IMR-90 (cell line): ENCODE measurements around the gene FMNL1. TPM values are rescaled to one million over a fixed set of nuclear protein-coding genes. Genes with fewer than 3 reads are reported as not detected.

Source experiments
- ATAC-seq: fragments of 200-7000 bp; cut with Tn5 transposase; 2 replicates; pipeline ENCODE4 v1.9.1; 2020; ENCODE audit warnings: low read depth, mild to moderate bottlenecking, moderate library complexity
- BruUV-seq: library from RNA; stranded (reverse); fragments of 400-500 nt; replicated peaks from 2 replicates; lab custom pipeline; 2021; lab: Mats Ljungman, UMichigan
- CTCF ChIA-PET: fragments of 300-600 bp; formaldehyde crosslinking; extraction: SDS; loops from one replicate; lab custom pipeline; 2021; ENCODE audit warnings: antibody characterized with exemption; lab: Yijun Ruan, JAX
- POLR2A ChIA-PET: fragments of 300-600 bp; sonication (Branson Sonifier 250); formaldehyde crosslinking; loops from one replicate; lab custom pipeline; 2022; ENCODE audit warnings: antibody characterized with exemption; ENCODE audit not compliant: unreplicated experiment; lab: Charles Lee
- DNase-seq: peaks from one replicate; pipeline ENCODE4 v3.0.0; 2013
- H2AFZ ChIP-seq: replicated peaks from 2 replicates; pipeline ENCODE3; 2013; ENCODE audit warnings: low read length, mild to moderate bottlenecking; ENCODE audit not compliant: poor library complexity
- H2AK5ac ChIP-seq: 2 replicates; pipeline ENCODE4 v1.6.1; 2013; ENCODE audit warnings: low read depth, low read length, inconsistent platforms
- H2AK9ac ChIP-seq: replicated peaks from 2 replicates; pipeline ENCODE3; 2013; ENCODE audit warnings: mild to moderate bottlenecking, low read depth, low read length, moderate library complexity; ENCODE audit not compliant: poor library complexity
- H2BK120ac ChIP-seq: 2 replicates; pipeline ENCODE4 v1.6.1; 2013; ENCODE audit warnings: low read depth, low read length, inconsistent platforms
- H2BK15ac ChIP-seq: 3 replicates; pipeline ENCODE4 v1.6.1; 2013; ENCODE audit warnings: low read depth, low read length, inconsistent platforms
- H2BK20ac ChIP-seq: 2 replicates; pipeline ENCODE4 v1.6.1; 2013; ENCODE audit warnings: low read depth, mild to moderate bottlenecking, inconsistent platforms, low read length, moderate library complexity
- H2BK5ac ChIP-seq: 2 replicates; pipeline ENCODE4 v1.6.1; 2013; ENCODE audit warnings: mild to moderate bottlenecking, low read depth, low read length, inconsistent platforms; ENCODE audit not compliant: poor library complexity, severe bottlenecking
- H3K14ac ChIP-seq: replicated peaks from 2 replicates; pipeline ENCODE4 v1.6.1; 2013; ENCODE audit warnings: low read depth, low read length, inconsistent platforms
- H3K18ac ChIP-seq: 2 replicates; pipeline ENCODE4 v1.6.1; 2013; ENCODE audit warnings: low read depth, low read length, control low read depth
- H3K23ac ChIP-seq: 2 replicates; pipeline ENCODE4 v1.6.1; 2013; ENCODE audit warnings: low read depth, low read length, inconsistent platforms
- H3K27ac ChIP-seq: 2 replicates; pipeline ENCODE4 v1.5.1; 2013; ENCODE audit warnings: mild to moderate bottlenecking, control low read depth, low read length; ENCODE audit not compliant: insufficient read depth
- H3K27me3 ChIP-seq: 2 replicates; pipeline ENCODE4 v1.6.1; 2013; ENCODE audit warnings: low read length; ENCODE audit not compliant: control insufficient read depth, insufficient read depth
- H3K36me3 ChIP-seq: 2 replicates; pipeline ENCODE4 v1.6.1; 2013; ENCODE audit warnings: low read length, mixed read lengths; ENCODE audit not compliant: control insufficient read depth, insufficient read depth
- H3K4ac ChIP-seq: 2 replicates; pipeline ENCODE4 v1.6.1; 2013; ENCODE audit warnings: low read depth, low read length, inconsistent platforms
- H3K4me1 ChIP-seq: 2 replicates; pipeline ENCODE4 v1.6.1; 2013; ENCODE audit warnings: low read length, mixed read lengths; ENCODE audit not compliant: control insufficient read depth, insufficient read depth
- H3K4me2 ChIP-seq: 2 replicates; pipeline ENCODE4 v1.6.1; 2013; ENCODE audit warnings: low read depth, mild to moderate bottlenecking, control low read depth, low read length, moderate library complexity
- H3K4me3 ChIP-seq: 2 replicates; pipeline ENCODE4 v1.5.1; 2013; ENCODE audit warnings: low read depth, mild to moderate bottlenecking, control low read depth, low read length, moderate library complexity; ENCODE audit not compliant: insufficient read depth
- H3K56ac ChIP-seq: 2 replicates; pipeline ENCODE4 v1.6.1; 2013; ENCODE audit warnings: low read length, inconsistent platforms; ENCODE audit not compliant: insufficient read depth; ENCODE audit errors: extremely low read depth
- H3K79me1 ChIP-seq, 2 experiments: 2 replicates each; pipeline ENCODE4 v1.6.1; 2013; ENCODE audit warnings: low read length in 2 of 2, inconsistent platforms in 1 of 2, low read depth in 1 of 2
- H3K9ac ChIP-seq: 2 replicates; pipeline ENCODE4 v1.6.1; 2013; ENCODE audit warnings: low read depth, low read length, control low read depth
- H3K9me1 ChIP-seq: 2 replicates; pipeline ENCODE4 v1.6.1; 2013; ENCODE audit warnings: low read length, inconsistent platforms; ENCODE audit not compliant: insufficient read depth
- H3K9me3 ChIP-seq: 2 replicates; pipeline ENCODE4 v1.6.1; 2013; ENCODE audit warnings: low read length; ENCODE audit not compliant: control insufficient read depth, insufficient read depth
- H4K20me1 ChIP-seq: 2 replicates; pipeline ENCODE4 v1.6.1; 2013; ENCODE audit warnings: low read length, inconsistent platforms; ENCODE audit not compliant: insufficient read depth
- H4K5ac ChIP-seq: 2 replicates; pipeline ENCODE4 v1.6.1; 2013; ENCODE audit warnings: mild to moderate bottlenecking, low read depth, low read length, control low read depth
- H4K8ac ChIP-seq, 2 experiments: 2 replicates each; pipeline ENCODE4 v1.6.1; 2013; ENCODE audit warnings: low read depth in 2 of 2, low read length in 2 of 2, control low read depth in 1 of 2, inconsistent platforms in 1 of 2
- H4K91ac ChIP-seq: 2 replicates; pipeline ENCODE4 v1.6.1; 2013; ENCODE audit warnings: low read depth, low read length, inconsistent platforms; ENCODE audit not compliant: insufficient read depth
- BHLHE40 ChIP-seq: fragments of 150-350 bp; IDR thresholded peaks from 2 replicates; pipeline ENCODE4 v1.6.1; 2016; ENCODE audit warnings: mild to moderate bottlenecking, low read depth, low read length
- MAFK ChIP-seq: IDR thresholded peaks from 2 replicates; pipeline ENCODE4 v1.6.1; 2012; ENCODE audit warnings: low read depth, low read length, improper control_type of control experiment
- MAZ ChIP-seq: IDR thresholded peaks from 2 replicates; pipeline ENCODE4 v1.6.1; 2012; ENCODE audit warnings: low read depth, mild to moderate bottlenecking, low read length, improper control_type of control experiment, moderate library complexity, borderline replicate concordance
- MXI1 ChIP-seq: IDR thresholded peaks from 2 replicates; pipeline ENCODE4 v1.6.1; 2012; ENCODE audit warnings: low read depth, mild to moderate bottlenecking, low read length, moderate library complexity, borderline replicate concordance
- NFE2L2 ChIP-seq: fragments of 150-350 bp; IDR thresholded peaks from 2 replicates; pipeline ENCODE4 v1.6.1; 2016; ENCODE audit warnings: low read depth, mild to moderate bottlenecking, low read length
- POLR2A ChIP-seq: IDR thresholded peaks from 2 replicates; pipeline ENCODE4 v1.6.1; 2012; ENCODE audit warnings: mild to moderate bottlenecking, low read depth, low read length
- RAD21 ChIP-seq: IDR thresholded peaks from 2 replicates; pipeline ENCODE4 v1.6.1; 2012; ENCODE audit warnings: low read length, improper control_type of control experiment
- RCOR1 ChIP-seq: IDR thresholded peaks from 2 replicates; pipeline ENCODE4 v1.6.1; 2012; ENCODE audit warnings: mild to moderate bottlenecking, low read length, improper control_type of control experiment; ENCODE audit not compliant: insufficient replicate concordance
- RFX5 ChIP-seq: IDR thresholded peaks from 2 replicates; pipeline ENCODE4 v1.8.0; 2012; ENCODE audit warnings: low read depth, mild to moderate bottlenecking, low read length, moderate library complexity
- WGBS, 2 experiments: methylation state at CpG; one replicate each; pipeline versions ENCODE4 v1.1.5 to v1.1.7; 2013; ENCODE audit warnings: missing lambda C conversion rate in 2 of 2; ENCODE audit not compliant: insufficient read length in 1 of 2; ENCODE audit errors: extremely low coverage in 2 of 2; 5-methylcytosine and 5-hydroxymethylcytosine counted together
- dilution Hi-C: fragments of 300-500 bp; cut with HindIII; formaldehyde crosslinking; loops from one replicate; pipeline ENCODE4 v1.14.3; 2018; ENCODE audit warnings: low sequenced_read_pairs; ENCODE audit not compliant: unreplicated experiment
- in situ Hi-C: fragments of 300-500 bp; cut with MboI; formaldehyde crosslinking; loops from 3 replicates; pipeline ENCODE4 v1.14.3; 2019; ENCODE audit warnings: low sequenced_read_pairs, inconsistent platforms, mixed read lengths
- intact Hi-C: fragments of 100-400 bp; cut with micrococcal nuclease; formaldehyde crosslinking; loops from 2 replicates; pipeline ENCODE4 v1.10.0; 2022
- polyA plus RNA-seq, 3 experiments: library from polyadenylated mRNA; depleted of rRNA; stranded (reverse); fragments of >200 nt; gene quantifications; 2 replicates each; pipeline ENCODE4 v1.2.3, GENCODE V29; 2012; ENCODE audit warnings: low replicate concordance in 1 of 3
- total RNA-seq: library from RNA; depleted of rRNA; stranded (reverse); fragments of >200 nt; gene quantifications from 2 replicates; pipeline ENCODE4 v1.2.3, GENCODE V29; 2012
- TF ChIP-seq, protein P1 (sequence below): fragments of 150-350 bp; IDR thresholded peaks from 2 replicates; pipeline ENCODE4 v1.6.1; 2017; ENCODE audit warnings: mild to moderate bottlenecking, antibody characterized with exemption, low read length, low read depth

FMNL1 gene
- total and polyA plus RNA-seq, 2 of the 4 experiments (the other 2 are of a cell fraction) = 0.36 to 2.3 TPM

DNA sequence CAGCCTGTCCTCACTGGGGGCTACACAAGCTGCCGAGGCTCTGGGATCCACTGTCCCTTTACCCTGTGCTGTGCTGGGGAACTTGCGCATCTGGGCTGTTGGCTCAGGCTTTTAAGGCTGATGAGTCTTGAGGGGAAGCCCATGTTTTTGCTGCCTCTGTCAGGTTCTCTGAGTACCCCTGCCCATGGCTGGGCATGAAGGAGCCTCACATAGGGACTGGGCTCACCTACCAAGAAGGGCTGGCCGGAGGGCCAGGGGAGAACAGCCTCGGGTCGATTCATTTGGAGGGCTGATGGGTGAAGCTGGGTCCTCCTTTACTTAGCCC is 14.6 kb downstream of the FMNL1 start:
- CTCF ChIA-PET = interaction anchor here (0.8 to 1.9 kb wide), 3 partner anchors 9 to 101 kb away, joined by 3 to 7 read pairs (median 3); partner anchors contain the start of gene ACBD4
- H3K4me2 ChIP-seq = no peak overlapping the region
- no peak overlapping the region for H2BK5ac ChIP-seq
- no peak overlapping the region for H3K27ac ChIP-seq
- dilution Hi-C loops (no loop called here), in situ Hi-C loops (no loop called here), intact Hi-C loops (no loop called here)
- BruUV-seq = no TSS peak
- no peak overlapping the region for H4K8ac ChIP-seq
- H3K36me3 ChIP-seq = peaks cover 6% of the 10 kb centered on the region; the same call in 1 of the 2 replicates
- no peak overlapping the region for H2BK15ac ChIP-seq
- H3K4me3 ChIP-seq = no peak overlapping the region
- ATAC-seq (no peak), DNase-seq (no peak)
- H3K14ac ChIP-seq = no peak overlapping the region
- no peak overlapping the region for H4K91ac ChIP-seq
- no peak overlapping the region for H3K18ac ChIP-seq
- POLR2A ChIA-PET = no interaction called here
- 0 out of 2 replicates have a peak overlapping the region, but pooled peaks have one; percentile 30 for H2AK5ac ChIP-seq
- H3K56ac ChIP-seq = no peak overlapping the region
- H3K79me1 ChIP-seq = no peaks in the 10 kb centered on the region
- H3K4me1 ChIP-seq = peaks cover 5% of the 10 kb centered on the region; the same call in 1 of the 2 replicates
- 56% methylated on average over 3 of the region's 5 CpGs; no CpG with 5 or more reads in 1 of the 2 experiments for WGBS, 2 experiments
- no peak overlapping the region for H3K23ac ChIP-seq
- no peaks in the 10 kb centered on the region for H4K20me1 ChIP-seq
- no peak overlapping the region for H3K9ac ChIP-seq
- no peak overlapping the region for H2AFZ ChIP-seq
- no peaks in the 10 kb centered on the region for H3K9me3 ChIP-seq
- no peaks in the 10 kb centered on the region for H3K9me1 ChIP-seq
- H2AK9ac ChIP-seq = no peak overlapping the region
- H3K4ac ChIP-seq = no peak overlapping the region
- TF ChIP-seq MXI1 (no peak), NFE2L2 (no peak), RFX5 (no peak), MAZ (no peak), RAD21 (no peak), BHLHE40 (no peak), MAFK (no peak), RCOR1 (no peak), POLR2A (no peak)
- TF ChIP-seq, protein P1, sequence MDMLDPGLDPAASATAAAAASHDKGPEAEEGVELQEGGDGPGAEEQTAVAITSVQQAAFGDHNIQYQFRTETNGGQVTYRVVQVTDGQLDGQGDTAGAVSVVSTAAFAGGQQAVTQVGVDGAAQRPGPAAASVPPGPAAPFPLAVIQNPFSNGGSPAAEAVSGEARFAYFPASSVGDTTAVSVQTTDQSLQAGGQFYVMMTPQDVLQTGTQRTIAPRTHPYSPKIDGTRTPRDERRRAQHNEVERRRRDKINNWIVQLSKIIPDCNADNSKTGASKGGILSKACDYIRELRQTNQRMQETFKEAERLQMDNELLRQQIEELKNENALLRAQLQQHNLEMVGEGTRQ = no peak
- H2BK120ac ChIP-seq = no peak overlapping the region
- H4K5ac ChIP-seq = no peak overlapping the region
- H2BK20ac ChIP-seq = no peak overlapping the region
- peaks cover 2% of the 10 kb centered on the region; the same call in 1 of the 2 replicates for H3K27me3 ChIP-seq
